Right cardiac atrium (tissue), 5 donors: ENCODE measurements around the gene THOC6. TPM values are rescaled to one million over a fixed set of nuclear protein-coding genes. Genes with fewer than 3 reads are reported as not detected.

ENCODE experiments used
- ATAC-seq, 2 donors: fragments of 200-7000 bp; cut with Tn5 transposase; one replicate each; pipeline versions ENCODE4 v1.8.0 to v1.9.1; 2020; ENCODE audit warnings: moderate library complexity in 2 of 2, mild to moderate bottlenecking in 1 of 2
- DNase-seq, 3 donors: peaks; one replicate each; pipeline ENCODE4 v3.0.0-alpha.2; 2020
- H3K27ac ChIP-seq: one replicate; pipeline ENCODE4 v1.5.1; 2013; ENCODE audit warnings: mild to moderate bottlenecking, low read length, control low read depth, moderate library complexity
- H3K27me3 ChIP-seq: one replicate; pipeline ENCODE4 v1.6.1; 2013; ENCODE audit not compliant: control insufficient read depth, insufficient read depth
- H3K4me1 ChIP-seq: one replicate; pipeline ENCODE4 v1.6.1; 2013; ENCODE audit warnings: low read length; ENCODE audit not compliant: control insufficient read depth, insufficient read depth
- H3K4me3 ChIP-seq: one replicate; pipeline ENCODE4 v1.5.1; 2013; ENCODE audit warnings: low read length, control low read depth
- H3K9me3 ChIP-seq: one replicate; pipeline ENCODE4 v1.6.1; 2013; ENCODE audit warnings: low read length; ENCODE audit not compliant: control insufficient read depth
- WGBS: extraction: QIAGEN DNeasy Blood & Tissue Kit; methylation state at CpG from one replicate; pipeline ENCODE4 v1.1.7; 2013; 5-methylcytosine and 5-hydroxymethylcytosine counted together
- intact Hi-C, 4 donors: fragments of 100-400 bp; cut with DNase I; formaldehyde crosslinking; loops; one replicate each; pipeline versions ENCODE4 v1.11.0 to v1.14.0; 2022 to 2023
- polyA plus RNA-seq: library from polyadenylated mRNA; stranded (reverse); fragments of 200-250 nt; gene quantifications from one replicate; pipeline ENCODE4 v1.2.3, GENCODE V29; 2013
- total RNA-seq, 4 donors: library from RNA; stranded (reverse); fragmentation: NEBNext Ultra II Directional; extraction: Animal tissue kit (Norgen Biotek cat#: 25700); gene quantifications; one replicate each; pipeline ENCODE4 v1.2.1, GENCODE V29; 2021
- donor health status: healthy with polysubstance abuse.
- donor health status: DM: no; HTN: yes; CAD: no.
- donor health status: DM: no; HTN: no; CAD: no.
- donor health status: DM: no; HTN: yes; CAD: no; lungs with severe emphysema.
- donor health status: DM: yes; HTN: yes; CAD: no.

Gene THOC6
- total and polyA plus RNA-seq, 5 donors, result 11.1 to 13.7 (median 13.1) TPM

- no peak overlapping the region for H3K4me3 ChIP-seq
- DNase-seq (no peak), ATAC-seq (no peak)
- intact Hi-C loops, result no loop called here
- no peaks in the 10 kb centered on the region for H3K27me3 ChIP-seq
- H3K9me3 ChIP-seq, result no peaks in the 10 kb centered on the region
- H3K27ac ChIP-seq, result no peak overlapping the region
- H3K4me1 ChIP-seq, result no peaks in the 10 kb centered on the region
- 14% methylated on average over 17 of the region's 17 CpGs for WGBS
Observed at GRCh38 chr16:3007957-3008689, 15.7 kb upstream of the THOC6 start.

- intact Hi-C loops, result no loop called here
- 28% methylated on average over 4 of the region's 4 CpGs for WGBS
- Histone ChIP-seq H3K9me3 (no peaks in the 10 kb centered on the region), H3K4me3 (no peak overlapping the region), H3K27me3 (no peaks in the 10 kb centered on the region), H3K4me1 (no peaks in the 10 kb centered on the region), H3K27ac (no peak overlapping the region)
- DNase-seq (no peak), ATAC-seq (no peak)
Observed at GRCh38 chr16:3008690-3009037, 15.2 kb upstream of the THOC6 start.

GRCh38 chr16:3009568-3010390, 14.1 kb upstream of the THOC6 start:
- no peak for DNase-seq
- 44% methylated on average over 21 of the region's 21 CpGs for WGBS
- H3K27me3 ChIP-seq, result no peaks in the 10 kb centered on the region
- no peak for ATAC-seq
- H3K27ac ChIP-seq, result no peak overlapping the region
- intact Hi-C loops, result no loop called here
- H3K9me3 ChIP-seq, result no peaks in the 10 kb centered on the region
- H3K4me1 ChIP-seq, result no peaks in the 10 kb centered on the region
- H3K4me3 ChIP-seq, result no peak overlapping the region

GRCh38 chr16:3010510-3010909, 13.3 kb upstream of the THOC6 start:
- Histone ChIP-seq H3K27me3 (no peaks in the 10 kb centered on the region), H3K4me1 (no peaks in the 10 kb centered on the region), H3K4me3 (no peak overlapping the region), H3K27ac (no peak overlapping the region), H3K9me3 (no peaks in the 10 kb centered on the region)
- intact Hi-C loops, result no loop called here
- DNase-seq (no peak), ATAC-seq (no peak)
- WGBS, result 92% methylated on average over 8 of the region's 8 CpGs

GRCh38 chr16:3012246-3012645, 11.6 kb upstream of the THOC6 start:
- WGBS, result 17% methylated on average over 19 of the region's 19 CpGs
- H3K4me3 ChIP-seq, result no peak overlapping the region
- H3K27me3 ChIP-seq, result no peaks in the 10 kb centered on the region
- no peak for DNase-seq
- H3K4me1 ChIP-seq, result no peaks in the 10 kb centered on the region
- ATAC-seq, result no peak
- intact Hi-C loops, result no loop called here
- no peak overlapping the region for H3K27ac ChIP-seq
- no peaks in the 10 kb centered on the region for H3K9me3 ChIP-seq

- DNase-seq (no peak), ATAC-seq (no peak)
- intact Hi-C loops, result no loop called here
- 33% methylated on average over 27 of the region's 27 CpGs for WGBS
- Histone ChIP-seq H3K9me3 (no peaks in the 10 kb centered on the region), H3K27ac (no peak within 1 kb of the TSS), H3K4me1 (no peaks in the 10 kb centered on the region), H3K27me3 (no peaks in the 10 kb centered on the region), H3K4me3 (no peak within 1 kb of the TSS)
Observed at GRCh38 chr16:3012828-3013420, 10.9 kb upstream of the THOC6 start, which contains the start of gene CLDN9. Gene CLDN9, plus strand, starts transcription at chr16:3012923. Its CDS starts 440 bp downstream, at chr16:3013363.

GRCh38 chr16:3013491-3013951, 10.3 kb upstream of the THOC6 start:
- Histone ChIP-seq H3K27me3 (no peaks in the 10 kb centered on the region), H3K27ac (no peak overlapping the region), H3K4me1 (no peaks in the 10 kb centered on the region), H3K9me3 (no peaks in the 10 kb centered on the region), H3K4me3 (no peak overlapping the region)
- peak in 1 of 2 donors; percentile 3 for ATAC-seq
- no peak for DNase-seq
- intact Hi-C loops, result no loop called here
- 48% methylated on average over 27 of the region's 27 CpGs for WGBS

GRCh38 chr16:3013998-3014690, 9.7 kb upstream of the THOC6 start:
- Histone ChIP-seq H3K27me3 (no peaks in the 10 kb centered on the region), H3K27ac (no peak overlapping the region), H3K4me3 (no peak overlapping the region), H3K4me1 (no peaks in the 10 kb centered on the region), H3K9me3 (no peaks in the 10 kb centered on the region)
- DNase-seq, result no peak
- ATAC-seq, result no peak
- intact Hi-C loops, result no loop called here
- 47% methylated on average over 12 of the region's 12 CpGs for WGBS

- 86% methylated on average over 6 of the region's 6 CpGs for WGBS
- Histone ChIP-seq H3K9me3 (no peaks in the 10 kb centered on the region), H3K27me3 (no peaks in the 10 kb centered on the region), H3K27ac (no peak overlapping the region), H3K4me3 (no peak overlapping the region), H3K4me1 (no peaks in the 10 kb centered on the region)
- intact Hi-C loops, result no loop called here
- DNase-seq, result no peak
- ATAC-seq, result no peak
Observed at GRCh38 chr16:3014971-3015370, 8.9 kb upstream of the THOC6 start.

- no peak overlapping the region for H3K4me3 ChIP-seq
- DNase-seq (no peak), ATAC-seq (no peak)
- H3K4me1 ChIP-seq, result no peaks in the 10 kb centered on the region
- H3K27me3 ChIP-seq, result no peaks in the 10 kb centered on the region
- H3K9me3 ChIP-seq, result no peaks in the 10 kb centered on the region
- 78% methylated on average over 13 of the region's 13 CpGs for WGBS
- intact Hi-C loops, result no loop called here
- no peak overlapping the region for H3K27ac ChIP-seq
Observed at GRCh38 chr16:3015865-3016521, 7.8 kb upstream of the THOC6 start.
